Prostate gland (tissue), 2 donors: ENCODE results near the gene NUMB. TPM values are rescaled to one million over a fixed set of nuclear protein-coding genes. Genes with fewer than 3 reads are reported as not detected.

Source experiments
- DNase-seq: peaks from one replicate; pipeline ENCODE4 v3.0.0-alpha.2; 2019; ENCODE audit warnings: low spot score
- H3K27ac ChIP-seq, 2 donors: fragments of 200-600 bp; sonication (generic); 2 replicates each; pipeline ENCODE4 v1.5.1; 2017 to 2019
- H3K27me3 ChIP-seq: fragments of 200-600 bp; sonication (generic); replicated peaks from 2 replicates; pipeline ENCODE4 v1.5.1; 2019; ENCODE audit not compliant: insufficient read depth
- H3K36me3 ChIP-seq, 2 donors: fragments of 200-600 bp; sonication (generic); 1 replicate in 1 of 2; 2 replicates in 1 of 2; pipeline versions ENCODE4 v1.5.1 to v1.8.1; 2017 to 2019
- H3K4me1 ChIP-seq: fragments of 200-600 bp; sonication (generic); replicated peaks from 2 replicates; pipeline ENCODE4 v1.5.1; 2019
- H3K4me3 ChIP-seq, 2 donors: fragments of 200-600 bp; sonication (generic); 2 replicates each; pipeline ENCODE4 v1.5.1; 2017 to 2019
- H3K9me3 ChIP-seq: fragments of 200-600 bp; sonication (generic); 2 replicates; pipeline ENCODE4 v1.5.1; 2017
- POLR2A ChIP-seq: fragments of 450-650 bp; IDR thresholded peaks from one replicate; pipeline ENCODE4 v1.6.1; 2016; ENCODE audit warnings: antibody characterized with exemption, mild to moderate bottlenecking
- POLR2AphosphoS5 ChIP-seq: sonication (generic); formaldehyde crosslinking; IDR thresholded peaks from one replicate; pipeline ENCODE4 v1.6.1; 2017; ENCODE audit warnings: antibody characterized with exemption
- WGBS: methylation state at CpG from one replicate; pipeline ENCODE4 v1.1.5; 2018; 5-methylcytosine and 5-hydroxymethylcytosine counted together
- intact Hi-C: fragments of 100-400 bp; cut with DNase I; formaldehyde crosslinking; loops from one replicate; pipeline ENCODE4 v1.14.2; 2022
- total RNA-seq, 2 donors: library from RNA; depleted of rRNA; stranded (reverse); fragments of >200 nt; gene quantifications; one replicate each; pipeline ENCODE4 v1.1.0, GENCODE V29; 2016
- TF ChIP-seq, protein P1 (sequence below), 4 experiments: fragments of 200-600 bp in 2 of 4; fragments of 450-650 bp in 2 of 4; sonication (generic) in 2 of 4; IDR thresholded peaks; 1 replicate in 3 of 4; 2 replicates in 1 of 4; pipeline ENCODE4 v1.5.1; 2016 to 2019; ENCODE audit warnings: antibody characterized with exemption in 4 of 4, mild to moderate bottlenecking in 2 of 4, moderate library complexity in 2 of 4

NUMB gene
- total RNA-seq, 2 donors from 2014 or later, result 38.4 to 57.8 TPM

DNA sequence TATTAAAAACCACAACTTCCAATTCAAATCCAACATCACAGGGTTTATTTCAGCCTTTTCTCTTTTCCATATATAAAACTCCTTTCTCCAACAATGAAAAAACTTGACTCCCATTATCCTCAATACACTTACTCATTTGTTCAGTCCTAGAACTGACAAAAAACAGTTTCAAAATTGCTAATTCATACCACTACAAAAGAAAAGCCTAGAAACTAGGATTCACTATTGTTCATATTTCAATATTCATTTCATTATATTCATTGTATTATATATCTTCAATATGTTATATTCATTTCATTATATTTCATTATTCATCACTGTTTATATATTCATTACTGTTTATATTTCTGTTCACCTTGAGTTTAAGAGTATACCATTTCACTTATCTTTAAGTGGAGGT, 85.8 kb downstream of the NUMB start:
- TF ChIP-seq POLR2A (no peak), POLR2AphosphoS5 (no peak)
- TF ChIP-seq, protein P1, sequence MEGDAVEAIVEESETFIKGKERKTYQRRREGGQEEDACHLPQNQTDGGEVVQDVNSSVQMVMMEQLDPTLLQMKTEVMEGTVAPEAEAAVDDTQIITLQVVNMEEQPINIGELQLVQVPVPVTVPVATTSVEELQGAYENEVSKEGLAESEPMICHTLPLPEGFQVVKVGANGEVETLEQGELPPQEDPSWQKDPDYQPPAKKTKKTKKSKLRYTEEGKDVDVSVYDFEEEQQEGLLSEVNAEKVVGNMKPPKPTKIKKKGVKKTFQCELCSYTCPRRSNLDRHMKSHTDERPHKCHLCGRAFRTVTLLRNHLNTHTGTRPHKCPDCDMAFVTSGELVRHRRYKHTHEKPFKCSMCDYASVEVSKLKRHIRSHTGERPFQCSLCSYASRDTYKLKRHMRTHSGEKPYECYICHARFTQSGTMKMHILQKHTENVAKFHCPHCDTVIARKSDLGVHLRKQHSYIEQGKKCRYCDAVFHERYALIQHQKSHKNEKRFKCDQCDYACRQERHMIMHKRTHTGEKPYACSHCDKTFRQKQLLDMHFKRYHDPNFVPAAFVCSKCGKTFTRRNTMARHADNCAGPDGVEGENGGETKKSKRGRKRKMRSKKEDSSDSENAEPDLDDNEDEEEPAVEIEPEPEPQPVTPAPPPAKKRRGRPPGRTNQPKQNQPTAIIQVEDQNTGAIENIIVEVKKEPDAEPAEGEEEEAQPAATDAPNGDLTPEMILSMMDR (IDR thresholded peaks at IDR 0.05), result no peak
- intact Hi-C loops, result no loop called here
- H3K9me3 ChIP-seq, result no peaks in the 10 kb centered on the region
- no peaks in the 10 kb centered on the region for H3K36me3 ChIP-seq
- H3K4me3 ChIP-seq, result no peak overlapping the region
- DNase-seq, result no peak
- H3K27me3 ChIP-seq, result no peaks in the 10 kb centered on the region
- no peaks in the 10 kb centered on the region for H3K4me1 ChIP-seq
- H3K27ac ChIP-seq, result no peak overlapping the region

DNA sequence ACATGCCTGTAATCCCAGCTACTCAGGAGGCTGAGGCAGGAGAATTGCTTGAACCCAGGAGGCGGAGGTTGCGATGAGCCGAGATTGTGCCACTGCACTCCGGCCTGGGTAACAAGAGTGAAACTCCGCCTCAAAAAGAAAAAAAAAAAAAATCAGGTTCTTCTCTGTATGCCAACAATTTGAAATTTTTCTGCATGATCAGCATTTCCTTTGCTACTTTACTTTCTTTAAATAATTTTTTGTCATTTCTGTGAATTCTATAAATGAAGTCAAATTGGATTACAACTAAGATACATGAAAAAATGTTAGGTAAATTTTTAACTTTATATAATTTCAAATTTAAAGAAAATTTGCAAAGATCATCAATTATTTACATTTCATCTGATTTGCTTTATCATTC, 87.8 kb downstream of the NUMB start:
- no peaks in the 10 kb centered on the region for H3K4me1 ChIP-seq
- intact Hi-C loops, result no loop called here
- H3K36me3 ChIP-seq, result no peaks in the 10 kb centered on the region
- no peaks in the 10 kb centered on the region for H3K9me3 ChIP-seq
- TF ChIP-seq POLR2AphosphoS5 (no peak), POLR2A (no peak)
- TF ChIP-seq, protein P1 (IDR thresholded peaks at IDR 0.05), result no peak
- no peak for DNase-seq
- no peak overlapping the region for H3K4me3 ChIP-seq
- WGBS, result 99% methylated on average over 5 of the region's 5 CpGs
- H3K27me3 ChIP-seq, result no peaks in the 10 kb centered on the region
- no peak overlapping the region for H3K27ac ChIP-seq

DNA sequence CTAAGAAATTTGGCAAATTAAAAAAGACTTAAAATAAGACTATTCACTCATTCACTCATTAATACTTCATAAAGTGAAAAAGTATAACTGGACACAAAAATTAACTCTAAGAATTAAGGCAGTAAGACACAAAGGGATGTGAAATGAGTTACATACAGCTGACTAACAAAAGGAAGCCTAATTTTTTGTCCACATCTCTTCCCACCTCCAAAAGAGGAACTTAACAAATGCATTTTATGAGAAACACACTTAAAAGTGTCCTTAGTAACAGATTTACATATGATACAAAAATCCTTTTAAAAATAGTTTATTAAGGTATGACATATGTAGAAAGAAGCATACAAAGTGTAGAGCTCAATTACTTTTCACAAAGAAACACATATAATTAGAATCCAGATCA, 88.9 kb downstream of the NUMB start:
- Histone ChIP-seq H3K4me1 (no peaks in the 10 kb centered on the region), H3K9me3 (no peaks in the 10 kb centered on the region), H3K4me3 (no peak overlapping the region), H3K27me3 (no peaks in the 10 kb centered on the region), H3K36me3 (no peaks in the 10 kb centered on the region), H3K27ac (no peak overlapping the region)
- TF ChIP-seq, protein P1 (IDR thresholded peaks at IDR 0.05), result no peak
- no peak for TF ChIP-seq POLR2A
- no peak for TF ChIP-seq POLR2AphosphoS5
- intact Hi-C loops, result no loop called here
- DNase-seq, result no peak

DNA sequence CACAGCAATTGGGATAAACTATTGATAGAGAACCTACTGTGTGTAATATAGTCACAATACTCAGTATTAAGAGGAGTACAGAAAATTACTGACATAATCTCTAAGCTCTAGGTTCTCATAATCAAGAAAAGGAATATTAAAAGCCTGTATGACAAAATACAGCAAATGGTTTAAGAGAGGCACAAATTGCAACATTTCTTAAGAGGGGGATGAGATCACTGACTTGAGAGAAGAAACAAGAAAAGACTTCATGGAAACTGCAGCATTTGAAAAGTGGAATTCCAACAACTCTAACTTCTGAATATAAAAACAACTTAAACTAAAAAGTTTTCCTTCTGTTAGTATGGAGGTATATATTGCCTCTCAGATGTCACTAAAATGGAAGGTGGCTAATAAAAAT, 89.7 kb downstream of the NUMB start:
- Histone ChIP-seq H3K27me3 (no peaks in the 10 kb centered on the region), H3K4me1 (no peaks in the 10 kb centered on the region), H3K9me3 (no peaks in the 10 kb centered on the region), H3K27ac (no peak overlapping the region), H3K36me3 (no peaks in the 10 kb centered on the region), H3K4me3 (no peak overlapping the region)
- intact Hi-C loops, result no loop called here
- no peak for DNase-seq
- no peak for TF ChIP-seq POLR2A
- TF ChIP-seq, protein P1 (IDR thresholded peaks at IDR 0.05), result no peak
- TF ChIP-seq POLR2AphosphoS5, result no peak

DNA sequence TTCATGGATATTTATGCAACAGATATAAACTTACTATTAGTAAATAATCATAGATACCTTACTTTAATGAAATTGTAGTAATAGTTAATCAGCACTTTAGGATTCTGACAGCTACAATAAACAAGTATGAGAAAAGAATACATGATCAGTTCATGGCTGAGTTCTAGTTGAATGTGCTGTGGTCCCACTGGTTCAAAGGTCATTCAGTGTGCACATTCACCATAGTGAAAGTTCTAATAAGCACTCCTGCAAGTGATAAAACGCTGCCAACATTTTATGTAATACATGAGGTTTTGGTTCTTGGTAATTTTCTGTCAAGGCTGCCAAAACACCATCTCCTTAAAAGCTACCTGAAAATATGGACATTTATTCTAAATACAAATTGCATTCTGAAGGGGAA, 92.6 kb downstream of the NUMB start:
- Histone ChIP-seq H3K4me1 (no peaks in the 10 kb centered on the region), H3K4me3 (no peak overlapping the region), H3K9me3 (no peaks in the 10 kb centered on the region), H3K27ac (no peak overlapping the region), H3K27me3 (no peaks in the 10 kb centered on the region), H3K36me3 (no peaks in the 10 kb centered on the region)
- no peak for DNase-seq
- TF ChIP-seq POLR2A, result no peak
- no peak for TF ChIP-seq POLR2AphosphoS5
- TF ChIP-seq, protein P1 (IDR thresholded peaks at IDR 0.05), result no peak
- intact Hi-C loops, result no loop called here
- 76% methylated on average over 1 of the region's 1 CpG for WGBS
